Measurements from ENCODE around the gene CARNS1. TPM values are rescaled to one million over a fixed set of nuclear protein-coding genes. Genes with fewer than 3 reads are reported as not detected.

The CARNS1 gene
- total and polyA plus RNA-seq, 9 of the 15 experiments (the other 6 are each of a cell fraction or from before 2014, with no cell fraction given) = 0.01 to 0.18 (median 0.06) TPM; not detected in 3

- TF ChIP-seq, protein P1, sequence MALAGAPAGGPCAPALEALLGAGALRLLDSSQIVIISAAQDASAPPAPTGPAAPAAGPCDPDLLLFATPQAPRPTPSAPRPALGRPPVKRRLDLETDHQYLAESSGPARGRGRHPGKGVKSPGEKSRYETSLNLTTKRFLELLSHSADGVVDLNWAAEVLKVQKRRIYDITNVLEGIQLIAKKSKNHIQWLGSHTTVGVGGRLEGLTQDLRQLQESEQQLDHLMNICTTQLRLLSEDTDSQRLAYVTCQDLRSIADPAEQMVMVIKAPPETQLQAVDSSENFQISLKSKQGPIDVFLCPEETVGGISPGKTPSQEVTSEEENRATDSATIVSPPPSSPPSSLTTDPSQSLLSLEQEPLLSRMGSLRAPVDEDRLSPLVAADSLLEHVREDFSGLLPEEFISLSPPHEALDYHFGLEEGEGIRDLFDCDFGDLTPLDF (CRISPR knock-in tag; IDR thresholded peaks at IDR 0.05) = peak; percentile 77; the same call in 1 of the 2 replicates
- no peak; the same call in 1 of the 2 replicates for TF ChIP-seq NCOA1 (IDR thresholded peaks at IDR 0.05; ENCODE audit: low read depth)
- TF ChIP-seq NR0B1 (IDR thresholded peaks at IDR 0.05; ENCODE audit: partially characterized antibody) = no peak
- TF ChIP-seq SRSF7 (optimal IDR thresholded peaks at IDR 0.05; ENCODE audit: low read depth, low read length) = no peak
- 0 out of 2 replicates have a peak, but pooled peaks have one; percentile 49 for TF ChIP-seq JUND (IDR thresholded peaks at IDR 0.05; ENCODE audit: borderline replicate concordance, low read depth, low read length)
- TF ChIP-seq JUND (tag; IDR thresholded peaks at IDR 0.05; ENCODE audit: borderline replicate concordance, low read depth, low read length) = peak; percentile 31; the same call in 1 of the 3 replicates
- no peak for TF ChIP-seq PYGO2 (tag; IDR thresholded peaks at IDR 0.05)
- no peak for TF ChIP-seq TCF15 (CRISPR knock-in tag; IDR thresholded peaks at IDR 0.05)
- no peak for TF ChIP-seq SMAD3 (CRISPR knock-in tag; conservative IDR thresholded peaks at IDR 0.05)
- TF ChIP-seq, protein P2, sequence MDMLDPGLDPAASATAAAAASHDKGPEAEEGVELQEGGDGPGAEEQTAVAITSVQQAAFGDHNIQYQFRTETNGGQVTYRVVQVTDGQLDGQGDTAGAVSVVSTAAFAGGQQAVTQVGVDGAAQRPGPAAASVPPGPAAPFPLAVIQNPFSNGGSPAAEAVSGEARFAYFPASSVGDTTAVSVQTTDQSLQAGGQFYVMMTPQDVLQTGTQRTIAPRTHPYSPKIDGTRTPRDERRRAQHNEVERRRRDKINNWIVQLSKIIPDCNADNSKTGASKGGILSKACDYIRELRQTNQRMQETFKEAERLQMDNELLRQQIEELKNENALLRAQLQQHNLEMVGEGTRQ (CRISPR knock-in tag; IDR thresholded peaks at IDR 0.05) = peak; percentile 34; the same call in 1 of the 2 replicates
- no peak for TF ChIP-seq POU5F1 (IDR thresholded peaks at IDR 0.05; ENCODE audit: borderline replicate concordance, low read depth, low read length, partially characterized antibody)
- TF ChIP-seq, protein P3, sequence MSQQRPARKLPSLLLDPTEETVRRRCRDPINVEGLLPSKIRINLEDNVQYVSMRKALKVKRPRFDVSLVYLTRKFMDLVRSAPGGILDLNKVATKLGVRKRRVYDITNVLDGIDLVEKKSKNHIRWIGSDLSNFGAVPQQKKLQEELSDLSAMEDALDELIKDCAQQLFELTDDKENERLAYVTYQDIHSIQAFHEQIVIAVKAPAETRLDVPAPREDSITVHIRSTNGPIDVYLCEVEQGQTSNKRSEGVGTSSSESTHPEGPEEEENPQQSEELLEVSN (IDR thresholded peaks at IDR 0.05; ENCODE audit: borderline replicate concordance in 1 of 2, extremely low read depth in 1 of 2, insufficient read depth in 1 of 2, insufficient read length in 1 of 2, low read depth in 1 of 2, low read length in 1 of 2, poor library complexity in 1 of 2, severe bottlenecking in 1 of 2) = peak; percentile 73 to 85
- no peak for TF ChIP-seq ZNF354B (CRISPR knock-in tag; IDR thresholded peaks at IDR 0.05)
- TF ChIP-seq JUNB (CRISPR knock-in tag; conservative IDR thresholded peaks at IDR 0.05) = no peak
- TF ChIP-seq ZNF263 (CRISPR knock-in tag; IDR thresholded peaks at IDR 0.05; ENCODE audit: borderline replicate concordance) = peak; percentile 85
- TF ChIP-seq CCAR2 (IDR thresholded peaks at IDR 0.05; ENCODE audit: low read depth, low read length) = no peak
- TF ChIP-seq BRF1 (IDR thresholded peaks at IDR 0.05; ENCODE audit: borderline replicate concordance, extremely low read depth, insufficient read length) = no peak
- TF ChIP-seq ETV1 (tag; conservative IDR thresholded peaks at IDR 0.05; ENCODE audit: low read depth) = 0 out of 2 replicates have a peak, but pooled peaks have one; percentile 4
- no peak for TF ChIP-seq ZNF778 (CRISPR knock-in tag; IDR thresholded peaks at IDR 0.05)
- TF ChIP-seq YBX1 (IDR thresholded peaks at IDR 0.05) = no peak
- TF ChIP-seq CBX3 (IDR thresholded peaks at IDR 0.05; ENCODE audit: borderline replicate concordance in 1 of 2, low read length in 2 of 2) = no peak
- TF ChIP-seq RB1 (IDR thresholded peaks at IDR 0.05; ENCODE audit: low read depth) = peak; percentile 53; the same call in 1 of the 2 replicates
These were observed 41.6 kb upstream of the CARNS1 start (continued) for GRCh38 chr11:67373648-67374570.

Measured in K562 (cell line).